RWPE1 (cell line): ENCODE results near the gene TEDC1.

Experiments used
- CTCF ChIA-PET: fragments of 350-600 bp; sonication (Branson Sonifier 250); formaldehyde crosslinking; extraction: SDS; loops from one replicate; lab custom pipeline; 2021; lab: Yijun Ruan, JAX
- POLR2A ChIA-PET: fragments of 400-600 bp; formaldehyde crosslinking; extraction: SDS; loops from one replicate; lab custom pipeline; 2020; ENCODE audit warnings: antibody characterized with exemption; ENCODE audit not compliant: low non-redundant PET; lab: Yijun Ruan, JAX
- DNase-seq: peaks from one replicate; pipeline ENCODE4 v3.0.0; 2012; ENCODE audit warnings: low spot score
- H3K27ac ChIP-seq: fragments of 450-650 bp; 2 replicates; pipeline ENCODE4 v1.5.1; 2017
- CTCF ChIP-seq: fragments of 450-650 bp; conservative IDR thresholded peaks from 2 replicates; pipeline ENCODE4 v1.5.1; 2017; ENCODE audit warnings: low read depth, mild to moderate bottlenecking

TEDC1 gene

GRCh38 chr14:105536051-105536450 lies 45.0 kb downstream of the TEDC1 start:
- ChIA-PET CTCF (interaction anchor here (0.6 kb wide), 1 partner anchor 1363 kb away, joined by 3 read pairs; no protein-coding TSS in a partner anchor), POLR2A (no interaction called here)
- no peak for DNase-seq
- no peak overlapping the region for H3K27ac ChIP-seq
- no peak for TF ChIP-seq CTCF

GRCh38 chr14:105536691-105537579 lies 45.9 kb downstream of the TEDC1 start:
- DNase-seq = no peak
- no peak overlapping the region for H3K27ac ChIP-seq
- ChIA-PET CTCF (interaction anchor here (0.5 to 1.4 kb wide), 10 partner anchors 9 to 1112 kb away, joined by 3 to 5 read pairs (median 3); no protein-coding TSS in a partner anchor), POLR2A (no interaction called here)
- TF ChIP-seq CTCF = no peak

- CTCF ChIA-PET = interaction anchor here (0.6 to 1.4 kb wide), 12 partner anchors 8 to 1113 kb away, joined by 3 to 5 read pairs (median 3); no protein-coding TSS in a partner anchor
Observed at GRCh38 chr14:105537580-105538474, 46.8 kb downstream of the TEDC1 start.

DNA sequence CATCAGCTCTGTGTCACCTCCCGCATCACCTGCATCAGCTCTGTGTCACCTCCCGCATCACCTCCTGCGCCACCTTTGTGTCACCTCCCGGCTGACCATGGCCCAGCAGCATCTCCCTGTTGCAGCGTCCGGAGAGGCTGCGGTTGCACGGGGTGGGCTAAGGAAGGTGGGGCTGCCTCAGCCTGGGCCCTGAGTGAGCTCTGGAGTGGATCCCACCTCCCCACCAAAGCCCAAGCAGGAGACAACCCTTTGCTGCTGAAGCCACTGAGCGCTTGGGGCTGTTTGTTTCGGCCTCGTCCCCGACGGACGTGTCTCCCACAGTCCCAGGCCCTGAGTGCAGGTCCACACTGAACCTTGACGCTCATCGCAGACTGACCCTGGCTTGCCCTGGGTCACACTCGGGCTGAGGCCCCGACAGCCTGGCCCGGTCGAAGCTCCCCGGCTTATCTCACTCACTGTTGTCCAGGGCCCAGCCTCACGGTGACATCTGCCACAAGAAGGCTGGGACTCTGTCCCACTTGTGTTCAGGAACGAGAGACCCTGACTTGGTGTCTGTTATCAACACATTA lies 47.5 kb downstream of the TEDC1 start:
- DNase-seq = no peak
- ChIA-PET POLR2A (no interaction called here), CTCF (interaction anchor here (0.6 to 1.4 kb wide), 5 partner anchors 9 to 244 kb away, joined by 3 to 4 read pairs (median 3); no protein-coding TSS in a partner anchor)
- TF ChIP-seq CTCF = no peak
- no peak overlapping the region for H3K27ac ChIP-seq

More at GRCh38 chr14:105537580-105538474, 46.8 kb downstream of the TEDC1 start:
- peak; percentile 96 for TF ChIP-seq CTCF
- POLR2A ChIA-PET = no interaction called here
- no peak overlapping the region for H3K27ac ChIP-seq
- peak; percentile 73 for DNase-seq

- no peak overlapping the region for H3K27ac ChIP-seq
- ChIA-PET POLR2A (no interaction called here), CTCF (interaction anchor here (0.7 kb wide), 1 partner anchor 8 kb away, joined by 6 read pairs; no protein-coding TSS in a partner anchor)
- no peak for DNase-seq
- TF ChIP-seq CTCF = no peak
Observed at GRCh38 chr14:105540811-105541210, 49.8 kb downstream of the TEDC1 start.
